ENCODE data around the gene SPAG4. TPM values are rescaled to one million over a fixed set of nuclear protein-coding genes. Genes with fewer than 3 reads are reported as not detected.

SPAG4 gene
- total and polyA plus RNA-seq, 2 donors (not counting 1 experiment from before 2014, with no cell fraction given): 3.7 to 4.7 TPM

DNA sequence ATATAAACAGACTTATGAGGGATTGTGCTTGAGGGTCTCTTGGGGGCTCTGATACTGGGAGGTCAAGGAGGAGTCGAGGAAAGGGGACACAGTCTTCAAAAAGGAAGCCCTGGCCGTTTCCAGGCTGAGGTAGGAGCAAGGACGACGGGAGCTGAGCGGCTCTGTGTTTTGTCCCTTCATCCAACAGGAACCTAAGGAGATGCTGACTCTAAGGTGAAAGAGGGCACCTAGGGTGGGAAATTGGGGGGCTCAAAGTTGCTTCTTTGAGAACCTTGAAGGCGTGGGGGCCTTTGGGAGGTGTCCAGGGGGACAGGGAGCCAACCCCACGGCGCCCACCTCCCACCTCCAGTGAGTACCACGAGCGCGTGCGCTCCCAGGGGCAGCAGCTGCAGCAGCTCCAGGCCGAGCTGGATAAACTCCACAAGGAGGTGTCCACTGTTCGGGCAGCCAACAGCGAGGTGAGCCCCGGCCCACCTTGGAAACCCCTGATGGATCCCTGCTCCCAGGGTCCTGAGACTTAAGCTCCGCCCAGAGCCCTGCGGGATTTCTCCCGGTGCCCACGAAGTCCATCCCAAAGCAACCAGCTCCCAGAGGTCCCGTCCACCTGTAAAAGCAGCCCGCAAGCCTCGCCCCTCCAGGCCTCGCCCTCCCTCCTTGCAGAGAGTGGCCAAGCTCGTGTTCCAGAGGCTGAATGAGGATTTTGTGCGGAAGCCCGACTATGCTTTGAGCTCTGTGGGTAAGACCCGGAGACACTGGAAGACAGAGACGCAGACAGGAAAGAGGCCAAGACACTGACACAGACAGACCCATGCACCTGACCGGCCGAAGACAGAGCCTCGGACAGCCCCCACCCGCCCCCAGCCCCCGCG, 2.9 kb downstream of the SPAG4 start:
- H3K27ac Mint-ChIP-seq: peak overlapping the region; percentile 46
- Histone ChIP-seq H3K27me3 (replicated peaks in 1 of 4; ENCODE audit: control extremely low read depth in 1 of 4, control insufficient read depth in 3 of 4, insufficient read depth in 4 of 4, low read length in 3 of 4) (peaks cover 0 to 5% (median 2%) of the 10 kb centered on the region in 4 experiments), H3K79me2 (ENCODE audit: control insufficient read depth, insufficient read depth, low read length) (no peaks in the 10 kb centered on the region), H3K4me1 (ENCODE audit: control insufficient read depth in 2 of 2, insufficient read depth in 2 of 2, low read length in 2 of 2) (peaks cover 23 to 39% of the 10 kb centered on the region in 2 donors), H3K36me3 (replicated peaks in 1 of 2; ENCODE audit: control extremely low read depth in 1 of 2, control insufficient read depth in 1 of 2, extremely low read depth in 1 of 2, insufficient read depth in 2 of 2, low read length in 1 of 2) (no peaks in the 10 kb centered on the region), H4K20me1 (ENCODE audit: control insufficient read depth, insufficient read depth, low read length, poor library complexity, severe bottlenecking) (peaks cover 8% of the 10 kb centered on the region), H3K4me3 (ENCODE audit: control extremely low read depth in 1 of 5, extremely low read depth in 1 of 5, insufficient read depth in 1 of 5, low read depth in 2 of 5, low read length in 4 of 5) (peak overlapping the region in 4 of 5 experiments; percentile 28 to 58 (median 42)), H2AFZ (ENCODE audit: insufficient read depth, low read depth, low read length, poor library complexity, severe bottlenecking) (peak overlapping the region; percentile 69), H3K4me2 (replicated peaks; ENCODE audit: low read depth, low read length, poor library complexity, severe bottlenecking) (peak overlapping the region; percentile 100), H3K27ac (ENCODE audit: low read length in 2 of 2) (no peak overlapping the region), H3K9me3 (ENCODE audit: control extremely low read depth in 1 of 3, control insufficient read depth in 2 of 3, insufficient read depth in 1 of 3, low read length in 2 of 3) (peaks cover 0 to 5% (median 0%) of the 10 kb centered on the region in 3 donors), H3K9ac (ENCODE audit: low read length) (peak overlapping the region; percentile 61)
- DNase-seq (peak; percentile 50), ATAC-seq (ENCODE audit: low read depth) (no peak)
- H3K4me3 Mint-ChIP-seq: peak overlapping the region; percentile 95
- intact Hi-C loops (cut with micrococcal nuclease): loop anchor here (2.0 to 5.0 kb wide), 4 partner anchors 126 to 471 kb away; partner anchors contain the start of genes EDEM2 and UQCC1
- peaks cover 38% of the 10 kb centered on the region for H3K4me1 Mint-ChIP-seq
- H3K9me3 Mint-ChIP-seq (ENCODE audit: insufficient read depth): no peaks in the 10 kb centered on the region
- POLR2A ChIA-PET: interaction anchor here (0.5 to 4.6 kb wide), 5 partner anchors 13 to 101 kb away, joined by 3 to 38 read pairs (median 3); partner anchors contain the start of genes CPNE1 and RBM12
- TF ChIP-seq EZH2 (IDR thresholded peaks at IDR 0.05; ENCODE audit: borderline replicate concordance, insufficient read depth, low read depth, low read length, poor library complexity, severe bottlenecking): no peak
- TF ChIP-seq, protein P1, sequence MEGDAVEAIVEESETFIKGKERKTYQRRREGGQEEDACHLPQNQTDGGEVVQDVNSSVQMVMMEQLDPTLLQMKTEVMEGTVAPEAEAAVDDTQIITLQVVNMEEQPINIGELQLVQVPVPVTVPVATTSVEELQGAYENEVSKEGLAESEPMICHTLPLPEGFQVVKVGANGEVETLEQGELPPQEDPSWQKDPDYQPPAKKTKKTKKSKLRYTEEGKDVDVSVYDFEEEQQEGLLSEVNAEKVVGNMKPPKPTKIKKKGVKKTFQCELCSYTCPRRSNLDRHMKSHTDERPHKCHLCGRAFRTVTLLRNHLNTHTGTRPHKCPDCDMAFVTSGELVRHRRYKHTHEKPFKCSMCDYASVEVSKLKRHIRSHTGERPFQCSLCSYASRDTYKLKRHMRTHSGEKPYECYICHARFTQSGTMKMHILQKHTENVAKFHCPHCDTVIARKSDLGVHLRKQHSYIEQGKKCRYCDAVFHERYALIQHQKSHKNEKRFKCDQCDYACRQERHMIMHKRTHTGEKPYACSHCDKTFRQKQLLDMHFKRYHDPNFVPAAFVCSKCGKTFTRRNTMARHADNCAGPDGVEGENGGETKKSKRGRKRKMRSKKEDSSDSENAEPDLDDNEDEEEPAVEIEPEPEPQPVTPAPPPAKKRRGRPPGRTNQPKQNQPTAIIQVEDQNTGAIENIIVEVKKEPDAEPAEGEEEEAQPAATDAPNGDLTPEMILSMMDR (IDR thresholded peaks at IDR 0.05): no peak
- 13% methylated on average over 33 of the region's 35 CpGs for WGBS (ENCODE audit: insufficient coverage)
- H3K27me3 Mint-ChIP-seq: no peaks in the 10 kb centered on the region
- CTCF ChIA-PET: interaction anchor here (0.8 to 3.4 kb wide), 18 partner anchors 12 to 266 kb away, joined by 3 to 25 read pairs (median 4); partner anchors contain the start of genes NFS1, RBM39 and ROMO1

Measured in B cell (primary cell).